ENCODE results near the gene PLXNA4.

PLXNA4 gene

GRCh38 chr7:132098327-132098726 lies 477.9 kb downstream of the PLXNA4 start:
- Histone ChIP-seq H3K36me3 (ENCODE audit: control insufficient read depth in 2 of 2, insufficient read depth in 1 of 2, low read length in 2 of 2) (no peaks in the 10 kb centered on the region), H3K9me3 (ENCODE audit: control insufficient read depth, insufficient read depth, low read depth, low read length) (no peaks in the 10 kb centered on the region), H3K4me1 (ENCODE audit: control insufficient read depth, insufficient read depth, low read length) (no peaks in the 10 kb centered on the region), H3K27ac (ENCODE audit: extremely low read depth, low read depth, low read length) (no peak overlapping the region), H3K4me3 (ENCODE audit: low read depth, low read length) (no peak overlapping the region)
- TF ChIP-seq SCRT2 (tag by site-specific recombination; IDR thresholded peaks at IDR 0.05) (0 out of 2 replicates have a peak, but pooled peaks have one; percentile 35), MEIS1 (CRISPR knock-in tag; IDR thresholded peaks at IDR 0.05; ENCODE audit: borderline replicate concordance) (no peak), BCL11A (tag by site-specific recombination; IDR thresholded peaks at IDR 0.05; ENCODE audit: low read depth) (no peak)
- ChIA-PET CTCF (no interaction called here), POLR2A (no interaction called here)

- POLR2A ChIA-PET: no interaction called here
- Histone ChIP-seq H3K27ac (ENCODE audit: extremely low read depth, low read depth, low read length) (no peak overlapping the region), H3K4me3 (ENCODE audit: low read depth, low read length) (no peak overlapping the region), H3K4me1 (ENCODE audit: control insufficient read depth, insufficient read depth, low read length) (no peaks in the 10 kb centered on the region), H3K36me3 (ENCODE audit: control insufficient read depth in 2 of 2, insufficient read depth in 1 of 2, low read length in 2 of 2) (no peaks in the 10 kb centered on the region), H3K9me3 (ENCODE audit: control insufficient read depth, insufficient read depth, low read depth, low read length) (no peaks in the 10 kb centered on the region)
- TF ChIP-seq ZNF488 (tag by site-specific recombination; IDR thresholded peaks at IDR 0.05) (no peak), AEBP2 (tag by site-specific recombination; IDR thresholded peaks at IDR 0.05; ENCODE audit: borderline replicate concordance) (no peak), PRDM10 (tag by site-specific recombination; IDR thresholded peaks at IDR 0.05) (no peak), BCL11B (tag by site-specific recombination; IDR thresholded peaks at IDR 0.05; ENCODE audit: low read depth) (no peak), WT1 (tag by site-specific recombination; IDR thresholded peaks at IDR 0.05) (no peak), TCF7L2 (IDR thresholded peaks at IDR 0.05; ENCODE audit: borderline replicate concordance, low read depth, low read length) (no peak)
- CTCF ChIA-PET: interaction anchor here (0.6 kb wide), 1 partner anchor 1263 kb away, joined by 4 read pairs; no protein-coding TSS in a partner anchor
These were observed 478.6 kb downstream of the PLXNA4 start for GRCh38 chr7:132097550-132098134.

- Histone ChIP-seq H3K36me3 (ENCODE audit: control insufficient read depth in 2 of 2, insufficient read depth in 1 of 2, low read length in 2 of 2) (no peaks in the 10 kb centered on the region), H3K4me3 (ENCODE audit: low read depth, low read length) (no peak overlapping the region), H3K27ac (ENCODE audit: extremely low read depth, low read depth, low read length) (no peak overlapping the region), H3K9me3 (ENCODE audit: control insufficient read depth, insufficient read depth, low read depth, low read length) (no peaks in the 10 kb centered on the region), H3K4me1 (ENCODE audit: control insufficient read depth, insufficient read depth, low read length) (no peaks in the 10 kb centered on the region)
- ChIA-PET CTCF (no interaction called here), POLR2A (no interaction called here)
- TF ChIP-seq ZBTB11 (tag by site-specific recombination; conservative IDR thresholded peaks at IDR 0.05; ENCODE audit: low read depth) (no peak), ZNF354C (tag by site-specific recombination; IDR thresholded peaks at IDR 0.05; ENCODE audit: borderline replicate concordance, low read depth) (no peak), ZSCAN23 (tag by site-specific recombination; IDR thresholded peaks at IDR 0.05) (no peak), ZNF202 (tag by site-specific recombination; IDR thresholded peaks at IDR 0.05; ENCODE audit: borderline replicate concordance) (no peak), HOXC10 (CRISPR knock-in tag; IDR thresholded peaks at IDR 0.05) (no peak), REST (tag by site-specific recombination; IDR thresholded peaks at IDR 0.05) (no peak), ZNF544 (tag by site-specific recombination; IDR thresholded peaks at IDR 0.05) (no peak)
These were observed 481.0 kb downstream of the PLXNA4 start for GRCh38 chr7:132095111-132095765.

All from HEK293 (cell line).